OCI-LY3 (cell line): Measurements from ENCODE around the gene SLC66A2.

Source experiments
- H2AFZ ChIP-seq: fragments of 200-600, 300-600 bp; shearing (Covaris generic); 2 replicates; pipeline ENCODE4 v1.6.0; 2014; ENCODE audit warnings: antibody characterized with exemption, low read depth, low read length
- H3K27ac ChIP-seq: fragments of 200-600, 300-600 bp; sonication (generic); 2 replicates; pipeline ENCODE4 v1.5.1; 2014; ENCODE audit warnings: mild to moderate bottlenecking, low read length, moderate library complexity, mixed read lengths
- H3K27me3 ChIP-seq: fragments of 200-600, 300-600 bp; sonication (generic); 2 replicates; pipeline ENCODE4 v1.6.1; 2014; ENCODE audit warnings: low read depth, low read length, mixed read lengths
- H3K36me3 ChIP-seq: fragments of 200-600, 300-600 bp; sonication (generic); replicated peaks from 2 replicates; pipeline ENCODE3; 2014; ENCODE audit warnings: low read depth, low read length, mixed read lengths
- H3K4me1 ChIP-seq: fragments of 300-600, 200-600 bp; sonication (generic); 2 replicates; pipeline ENCODE4 v1.6.1; 2014; ENCODE audit warnings: low read length, mixed read lengths
- H3K4me2 ChIP-seq: fragments of 200-600, 300-600 bp; sonication (generic); 2 replicates; pipeline ENCODE4 v1.6.1; 2014; ENCODE audit warnings: low read length, mixed read lengths
- H3K4me3 ChIP-seq: fragments of 300-600, 200-600 bp; sonication (generic); 2 replicates; pipeline ENCODE4 v1.5.1; 2014; ENCODE audit warnings: antibody characterized with exemption, mild to moderate bottlenecking, low read length, moderate library complexity
- H3K79me2 ChIP-seq: fragments of 300-600, 200-600 bp; shearing (Covaris generic); 2 replicates; pipeline ENCODE4 v1.6.1; 2014; ENCODE audit warnings: mild to moderate bottlenecking, low read length, mixed read lengths
- H3K9ac ChIP-seq: fragments of 300-600, 200-600 bp; shearing (Covaris generic); 2 replicates; pipeline ENCODE4 v1.6.0; 2014; ENCODE audit warnings: mild to moderate bottlenecking, low read length, moderate library complexity
- H3K9me3 ChIP-seq: fragments of 200-600, 300-600 bp; shearing (Covaris generic); 2 replicates; pipeline ENCODE4 v1.6.1; 2014; ENCODE audit warnings: low read length, mixed read lengths; ENCODE audit not compliant: insufficient read depth
- H4K20me1 ChIP-seq: fragments of 200-600, 300-600 bp; sonication (generic); 2 replicates; pipeline ENCODE4 v1.6.1; 2016; ENCODE audit warnings: low read length, mixed read lengths; ENCODE audit not compliant: insufficient read depth
- CTCF ChIP-seq: fragments of 200-600, 300-600 bp; sonication (generic); IDR thresholded peaks from 2 replicates; pipeline ENCODE4 v1.5.1; 2014; ENCODE audit warnings: antibody characterized with exemption, low read length, low read depth
- EZH2phosphoT487 ChIP-seq: fragments of 200-600 bp; shearing (Covaris generic); IDR thresholded peaks from 2 replicates; pipeline ENCODE4 v1.6.1; 2018; ENCODE audit warnings: antibody characterized with exemption, mixed run types, low read depth

The SLC66A2 gene

GRCh38 chr18:79884294-79884962 is 67.0 kb downstream of the SLC66A2 start:
- Histone ChIP-seq H3K9me3 (0 out of 2 replicates have a peak, but pooled peaks cover 5% of the 10 kb centered on the region), H3K4me1 (no peaks in the 10 kb centered on the region), H2AFZ (no peak overlapping the region), H3K9ac (no peak overlapping the region), H3K36me3 (no peaks in the 10 kb centered on the region), H3K27ac (no peak overlapping the region), H3K4me2 (no peak overlapping the region), H3K4me3 (no peak overlapping the region), H3K79me2 (no peaks in the 10 kb centered on the region), H4K20me1 (no peaks in the 10 kb centered on the region), H3K27me3 (no peaks in the 10 kb centered on the region)
- TF ChIP-seq EZH2phosphoT487 = no peak
- TF ChIP-seq CTCF = no peak

DNA sequence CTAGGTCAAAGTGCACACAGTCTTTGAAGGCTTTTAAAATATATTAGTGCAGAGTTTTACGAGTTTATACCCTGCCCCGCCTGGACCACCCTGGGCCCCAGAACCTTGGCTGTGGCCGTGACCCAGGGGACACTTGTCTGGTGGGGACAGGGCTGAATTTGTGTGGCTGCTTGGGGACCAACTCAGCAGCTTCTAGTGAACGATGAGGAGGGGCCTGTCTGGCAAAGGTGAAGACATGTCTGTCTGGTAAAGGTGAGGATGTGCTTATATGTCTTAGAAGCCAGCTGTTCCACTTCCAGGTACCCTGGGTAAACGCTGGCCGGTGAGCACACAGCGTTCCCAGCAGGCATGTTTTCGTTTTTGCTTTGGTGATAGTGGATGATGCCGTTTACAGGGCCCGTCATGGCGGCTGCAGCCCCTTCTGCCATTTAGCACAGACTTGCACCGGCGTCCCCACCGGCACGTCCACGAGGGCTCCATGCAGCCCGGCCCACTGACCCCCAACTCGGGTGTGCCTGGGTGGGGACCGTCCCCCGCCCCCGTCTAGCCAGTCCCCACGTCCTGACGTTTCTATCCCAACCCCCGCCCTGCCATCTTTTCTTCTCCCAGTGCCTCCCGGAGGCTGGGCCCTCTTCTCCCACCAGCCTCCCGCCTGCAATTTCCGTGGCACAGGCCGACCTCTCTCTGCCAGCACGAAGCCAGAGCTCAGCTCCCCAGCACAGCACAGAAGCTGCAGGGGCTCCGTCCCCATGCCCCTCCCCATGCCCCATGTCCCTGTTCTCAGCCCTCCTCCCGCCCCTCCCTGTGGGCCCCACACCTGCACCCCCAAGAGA is 67.8 kb downstream of the SLC66A2 start:
- H3K4me1 ChIP-seq = no peaks in the 10 kb centered on the region
- no peaks in the 10 kb centered on the region for H4K20me1 ChIP-seq
- no peak overlapping the region for H3K4me2 ChIP-seq
- TF ChIP-seq CTCF (no peak), EZH2phosphoT487 (no peak)
- H3K79me2 ChIP-seq = no peaks in the 10 kb centered on the region
- no peak overlapping the region for H3K27ac ChIP-seq
- H3K9ac ChIP-seq = no peak overlapping the region
- H3K27me3 ChIP-seq = no peaks in the 10 kb centered on the region
- no peak overlapping the region for H2AFZ ChIP-seq
- H3K36me3 ChIP-seq = no peaks in the 10 kb centered on the region
- H3K9me3 ChIP-seq = no peaks in the 10 kb centered on the region
- no peak overlapping the region for H3K4me3 ChIP-seq

DNA sequence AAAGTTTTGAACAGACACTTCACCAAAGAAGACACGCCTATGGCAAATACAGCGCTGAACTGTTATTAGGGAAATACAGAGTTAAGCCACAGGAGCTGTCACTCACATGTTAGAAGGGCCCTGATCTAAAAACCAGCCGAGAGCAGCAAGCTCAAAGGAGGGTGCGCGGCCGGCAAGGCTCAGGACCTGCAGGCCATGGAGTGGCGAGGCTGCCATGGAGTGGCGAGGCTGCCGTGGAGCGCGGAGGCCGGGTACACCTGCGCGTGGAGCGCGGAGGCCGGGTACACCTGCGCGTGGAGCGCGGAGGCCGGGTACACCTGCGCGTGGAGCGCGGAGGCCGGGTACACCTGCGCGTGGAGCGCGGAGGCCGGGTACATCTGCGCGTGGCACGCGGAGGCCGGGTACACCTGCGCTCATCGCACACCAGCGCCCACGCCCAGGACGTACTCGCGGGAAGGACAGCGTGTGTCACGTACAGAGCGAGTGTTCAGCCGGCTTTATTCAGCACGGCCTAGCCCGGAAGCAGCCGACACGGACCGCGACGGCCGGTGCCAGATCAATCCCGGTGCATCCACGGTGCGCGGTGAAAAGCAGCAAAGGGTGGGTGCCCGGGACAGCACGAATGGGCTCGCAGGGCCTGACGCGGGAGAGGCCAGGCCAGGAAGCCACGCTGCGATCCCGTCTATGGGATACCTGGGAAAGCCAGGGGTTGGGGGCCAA is 68.8 kb downstream of the SLC66A2 start:
- Histone ChIP-seq H3K4me2 (no peak overlapping the region), H3K9ac (no peak overlapping the region), H3K9me3 (no peaks in the 10 kb centered on the region), H3K4me3 (no peak overlapping the region), H3K36me3 (no peaks in the 10 kb centered on the region), H3K4me1 (no peaks in the 10 kb centered on the region), H3K27me3 (no peaks in the 10 kb centered on the region), H3K27ac (no peak overlapping the region), H4K20me1 (no peaks in the 10 kb centered on the region), H2AFZ (no peak overlapping the region), H3K79me2 (no peaks in the 10 kb centered on the region)
- TF ChIP-seq CTCF = no peak
- TF ChIP-seq EZH2phosphoT487 = no peak

DNA sequence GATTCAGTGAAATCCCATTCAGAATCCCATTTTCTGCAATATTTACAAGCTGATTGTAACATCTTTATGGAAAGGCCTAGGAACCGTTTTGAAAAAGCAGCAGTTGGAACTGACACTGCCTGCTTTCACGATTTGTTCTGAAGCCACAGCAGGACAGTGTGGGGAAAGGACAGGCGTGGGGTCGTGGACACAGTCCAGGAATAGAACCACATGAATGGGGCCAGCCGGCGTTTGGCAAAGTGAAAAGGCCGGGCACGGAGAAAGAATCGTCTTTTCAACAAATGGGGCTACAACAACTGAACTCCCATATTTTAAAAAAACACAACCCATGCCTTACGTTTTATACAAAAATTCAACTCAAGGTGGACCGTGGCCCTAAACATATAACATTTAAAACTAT is 69.8 kb downstream of the SLC66A2 start:
- Histone ChIP-seq H3K27me3 (no peaks in the 10 kb centered on the region), H3K27ac (no peak overlapping the region), H3K4me3 (no peak overlapping the region), H3K9me3 (no peaks in the 10 kb centered on the region), H2AFZ (no peak overlapping the region), H4K20me1 (no peaks in the 10 kb centered on the region), H3K9ac (no peak overlapping the region), H3K4me1 (no peaks in the 10 kb centered on the region), H3K36me3 (no peaks in the 10 kb centered on the region), H3K79me2 (no peaks in the 10 kb centered on the region), H3K4me2 (no peak overlapping the region)
- TF ChIP-seq CTCF = no peak
- no peak for TF ChIP-seq EZH2phosphoT487
